Frontal cortex (tissue), 4 donors: ENCODE data around the gene PLS1. TPM values are rescaled to one million over a fixed set of nuclear protein-coding genes. Genes with fewer than 3 reads are reported as not detected.
"Not testable (repeated sequence)": the region's sequence is repeated elsewhere in the genome, so short reads cannot be mapped to it uniquely, and the experiment has no call there.

Experiments
- DNase-seq, 2 donors: peaks; one replicate each; pipeline ENCODE4 v3.0.0; 2012; ENCODE audit warnings: low spot score in 2 of 2
- FAIRE-seq: peaks from 2 replicates; lab custom pipeline; 2012; peaks lifted over from hg19 to GRCh38; lab: Jason Lieb, UNC
- total RNA-seq: library from RNA; depleted of rRNA; stranded (reverse); fragments of >200 nt; gene quantifications from one replicate; pipeline ENCODE4 v1.2.3, GENCODE V29; 2014
- donor health status: control.
- donor health status: control.
- donor health status: control.

The PLS1 gene
- total RNA-seq, 1 donor from 2014 or later: 2.4 TPM

DNA sequence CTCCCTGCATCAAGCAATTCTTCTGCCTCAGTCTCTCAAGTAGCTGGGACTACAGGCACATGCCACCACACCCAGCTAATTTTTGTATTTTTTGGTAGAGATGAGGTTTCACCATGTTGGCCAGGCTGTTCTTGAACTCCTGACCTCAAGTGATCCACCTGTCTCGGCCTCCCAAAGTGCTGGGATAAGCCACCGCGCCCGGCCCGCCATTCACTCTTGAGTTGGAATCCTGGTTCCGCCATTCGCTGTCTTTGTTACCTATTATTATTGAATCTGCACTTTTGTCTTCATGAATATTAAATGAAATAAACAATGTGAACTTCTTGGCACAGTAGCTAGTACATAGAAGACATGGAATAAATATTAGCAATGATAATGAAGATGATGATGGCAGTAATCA, 3.9 kb upstream of the PLS1 start:
- DNase-seq, FAIRE-seq: not testable (repeated sequence)

DNA sequence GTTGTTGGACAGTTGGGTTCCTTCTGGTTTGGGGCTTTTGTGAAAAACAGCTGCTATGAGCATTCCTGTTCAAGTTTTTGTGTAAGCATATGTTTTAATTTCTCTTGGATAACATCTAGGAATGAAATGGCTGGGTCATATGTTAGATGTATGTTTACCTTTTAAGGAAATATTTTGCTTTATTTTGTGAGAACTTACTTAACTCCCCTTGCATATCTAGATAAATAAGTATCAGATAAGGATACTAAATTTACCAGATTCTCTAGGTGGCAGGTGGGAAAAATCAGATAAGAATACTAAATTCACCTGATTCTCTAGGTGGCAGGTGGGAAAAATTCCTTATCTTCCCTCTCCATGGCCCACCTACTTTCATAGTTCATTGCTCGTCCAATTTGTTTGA, 1.1 kb upstream of the PLS1 start:
- DNase-seq (no peak), FAIRE-seq (no peak)

DNA sequence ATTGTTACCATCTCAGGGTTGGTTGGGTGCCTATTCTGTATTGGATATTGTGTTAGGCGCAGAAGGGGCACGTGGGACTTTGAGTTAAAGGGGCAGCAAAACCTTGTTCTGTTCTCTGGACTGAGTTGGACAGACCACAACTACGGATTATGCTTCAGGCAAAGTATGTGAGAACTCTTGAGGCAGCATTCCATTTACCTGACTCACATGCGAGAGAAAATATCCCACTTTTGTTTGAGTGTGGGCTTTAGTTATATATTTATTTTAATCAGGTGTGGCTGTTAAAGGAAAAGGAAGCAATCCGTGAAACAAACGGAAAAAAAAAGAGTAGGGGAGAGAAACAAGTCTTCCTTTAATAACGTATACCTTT, 627 bp upstream of the PLS1 start:
- FAIRE-seq: no peak
- no peak for DNase-seq

DNA sequence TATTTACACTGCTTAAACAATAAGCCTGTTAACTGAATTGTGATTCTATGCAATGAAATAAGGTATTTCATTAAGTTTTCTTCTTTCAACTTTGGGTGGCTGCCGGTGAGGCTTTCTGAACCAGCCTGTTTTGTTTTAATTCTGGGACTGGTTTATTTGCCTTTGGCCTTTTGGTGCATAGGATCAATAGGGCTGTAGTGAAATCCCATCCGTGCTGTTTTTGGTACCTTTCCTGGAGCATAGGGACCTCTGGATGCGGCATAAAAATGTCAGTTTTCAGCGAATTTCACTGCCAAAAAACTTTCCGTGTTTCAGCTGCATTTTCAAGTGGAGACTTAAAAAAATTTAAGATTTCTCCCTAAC, 514 bp downstream of the PLS1 start:
- no peak for FAIRE-seq
- DNase-seq: no peak

DNA sequence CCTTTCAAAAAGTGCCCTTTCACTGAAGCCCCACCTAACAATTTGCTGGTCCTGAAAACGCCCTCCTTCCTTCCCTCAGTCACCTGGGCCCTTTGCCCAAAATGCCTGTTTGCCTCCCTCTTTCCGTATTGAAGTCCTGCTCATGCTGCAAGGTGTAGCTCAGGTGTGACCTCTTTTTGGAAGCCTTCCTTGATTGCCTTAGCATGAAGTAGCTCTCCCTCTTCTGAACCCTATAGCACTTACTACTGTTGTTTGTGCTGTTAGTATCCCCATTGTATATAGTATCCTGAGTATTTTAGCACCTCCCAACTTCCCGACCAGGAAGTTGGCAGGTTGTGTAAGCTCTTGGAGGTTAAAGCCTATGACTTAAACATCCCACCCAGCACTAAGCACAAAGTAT, 1.7 kb downstream of the PLS1 start:
- DNase-seq: no peak
- no peak for FAIRE-seq

DNA sequence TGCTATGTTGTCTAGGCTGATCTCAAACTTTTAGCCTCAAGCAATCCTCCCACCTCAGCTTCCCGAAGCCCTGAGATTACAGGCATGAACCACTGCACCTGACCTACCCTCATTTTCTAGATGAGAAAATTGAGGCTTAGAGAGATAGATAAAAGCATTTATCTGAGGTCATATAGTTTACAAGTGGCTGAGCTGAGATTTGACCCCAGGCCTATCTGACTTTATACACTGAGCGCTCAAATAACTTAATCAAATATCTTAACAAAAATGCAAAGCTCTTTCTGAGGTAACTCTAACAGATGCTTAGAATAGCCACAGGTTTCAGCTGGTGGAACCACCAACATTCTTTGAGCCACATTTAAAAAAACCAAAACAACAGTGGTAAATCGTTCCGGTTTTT, 5.5 kb downstream of the PLS1 start:
- FAIRE-seq (no peak), DNase-seq (no peak)

DNA sequence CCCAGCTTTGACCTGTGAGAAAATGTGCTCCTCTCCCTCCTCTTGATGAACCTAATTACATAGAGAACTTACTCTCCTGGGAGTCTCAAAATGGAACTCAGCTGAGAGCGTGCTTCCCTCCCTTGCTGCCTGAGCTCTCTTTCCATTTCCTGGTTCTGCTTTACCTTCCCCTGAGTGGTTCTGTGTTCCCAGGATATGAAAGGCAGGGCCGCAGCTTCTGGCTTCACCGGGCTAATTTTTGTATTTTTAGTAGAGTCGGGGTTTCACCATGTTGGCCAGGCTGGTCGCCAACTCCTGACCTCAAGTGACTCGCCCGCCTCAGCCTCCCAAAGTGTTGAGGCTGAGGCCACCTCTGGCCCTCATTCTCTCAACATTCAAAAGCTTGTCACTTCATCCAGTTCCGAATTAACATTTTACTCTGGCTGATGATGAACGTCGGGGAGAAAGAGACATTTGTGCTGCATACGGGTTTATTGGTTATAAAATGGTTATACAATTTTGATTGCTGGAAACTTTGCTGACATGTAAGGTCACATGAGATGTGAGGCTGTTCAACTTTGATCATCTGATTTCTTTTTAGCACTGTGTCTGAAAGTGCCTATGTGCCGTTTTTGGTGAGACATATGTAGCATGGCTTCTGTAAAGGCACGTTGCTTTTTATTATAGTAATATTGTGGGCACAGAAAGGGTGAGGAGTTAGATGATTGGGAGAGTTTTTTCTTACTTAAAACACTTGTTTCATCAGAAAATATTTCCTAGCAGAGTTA, 6.6 kb downstream of the PLS1 start:
- DNase-seq: no peak
- no peak for FAIRE-seq

DNA sequence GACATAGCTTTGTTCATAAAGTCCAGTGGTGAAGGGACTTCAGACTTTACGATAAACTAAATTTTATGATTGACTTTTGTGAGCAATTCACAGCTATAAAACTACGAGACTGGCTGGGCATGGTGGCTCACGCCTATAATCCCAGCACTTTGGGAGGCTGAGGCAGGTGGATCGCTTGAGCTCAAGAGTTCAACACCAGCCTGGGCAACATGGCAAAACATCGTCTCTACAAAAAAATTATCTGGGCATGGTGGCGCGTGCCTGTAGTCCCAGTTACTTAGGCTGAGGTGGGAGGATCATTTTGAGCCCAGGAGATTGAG, 7.2 kb downstream of the PLS1 start:
- not testable (repeated sequence) for DNase-seq, FAIRE-seq

DNA sequence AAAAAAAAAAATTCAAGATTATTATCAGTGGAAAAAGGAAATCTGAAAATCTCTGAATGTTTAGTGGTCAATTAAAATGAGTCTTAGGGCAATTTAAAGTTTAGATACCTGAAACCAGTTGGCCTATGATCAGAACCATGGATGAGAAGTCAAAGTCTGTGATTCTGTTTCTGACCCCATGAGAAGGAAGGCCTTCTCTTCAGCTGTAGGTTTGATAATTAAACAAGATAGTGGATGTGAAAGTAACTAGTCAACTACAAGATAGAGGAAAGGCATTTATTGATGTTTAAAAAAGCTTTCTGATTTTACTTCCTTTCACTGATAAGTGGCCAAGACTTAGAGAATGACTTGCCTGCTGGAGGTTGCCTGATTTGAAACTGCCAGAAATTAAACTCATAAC, 8.7 kb downstream of the PLS1 start:
- FAIRE-seq: no peak

DNA sequence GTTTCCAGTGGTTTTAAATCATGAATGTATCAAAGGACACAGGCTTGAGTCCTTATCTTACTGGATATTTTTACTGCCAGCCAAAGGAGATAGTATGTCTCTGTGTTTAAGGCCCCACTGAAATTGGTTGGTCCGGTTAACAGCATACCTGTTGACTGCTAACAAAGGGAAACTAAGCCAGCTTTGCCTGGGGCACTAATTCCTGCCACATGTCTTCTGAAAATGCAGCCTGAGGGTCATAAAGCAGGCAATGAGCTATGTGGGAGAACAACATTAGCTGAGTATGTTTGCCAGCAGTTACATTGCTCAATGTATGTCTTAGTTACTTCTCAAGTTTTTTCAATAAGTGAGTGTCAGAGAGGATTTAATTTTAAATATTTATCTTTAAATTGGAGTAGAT, 12.4 kb downstream of the PLS1 start:
- FAIRE-seq (no peak), DNase-seq (no peak)

More for the DNA sequence above, 8.7 kb downstream of the PLS1 start:
- DNase-seq: no peak

DNA sequence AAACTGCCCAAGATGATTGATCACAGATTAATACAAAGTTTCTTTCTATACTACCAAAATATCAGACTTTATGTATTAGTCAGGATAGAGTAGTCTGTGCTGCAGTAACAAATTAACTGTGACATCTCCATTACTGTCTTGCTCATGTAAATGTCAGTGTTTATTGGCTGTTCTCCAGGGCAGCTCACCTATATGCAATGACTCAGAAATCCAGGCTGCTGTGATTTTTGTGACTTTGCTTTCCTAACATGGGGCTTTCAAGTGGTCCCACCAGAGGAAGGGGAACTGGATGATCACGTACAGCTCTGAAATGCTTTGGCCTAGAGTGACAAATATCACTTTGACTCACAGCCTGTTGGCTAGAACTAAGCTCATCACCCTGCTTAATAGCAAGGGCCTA, 12.9 kb downstream of the PLS1 start:
- no peak for FAIRE-seq

DNA sequence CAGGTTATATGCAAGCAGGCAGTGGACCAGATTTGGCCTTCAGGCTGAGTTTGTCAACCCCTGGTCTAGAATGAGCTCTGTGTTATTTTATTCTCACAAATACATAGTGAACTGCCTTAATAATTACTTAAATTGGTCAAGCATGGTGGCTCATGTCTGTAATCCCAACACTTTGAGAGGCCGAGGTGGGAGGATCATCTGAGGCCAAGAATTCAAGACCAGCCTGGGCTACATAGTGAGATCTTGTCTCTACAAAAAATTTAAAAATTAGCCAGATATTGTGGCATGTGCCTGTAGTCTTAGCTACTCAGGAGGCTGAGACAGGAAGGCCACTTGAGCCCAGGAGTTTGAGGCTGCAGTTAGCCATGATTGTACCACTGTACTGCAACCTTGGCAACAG, 15.0 kb downstream of the PLS1 start:
- FAIRE-seq (no peak), DNase-seq (no peak)

More for the DNA sequence above, 12.9 kb downstream of the PLS1 start:
- no peak for DNase-seq

DNA sequence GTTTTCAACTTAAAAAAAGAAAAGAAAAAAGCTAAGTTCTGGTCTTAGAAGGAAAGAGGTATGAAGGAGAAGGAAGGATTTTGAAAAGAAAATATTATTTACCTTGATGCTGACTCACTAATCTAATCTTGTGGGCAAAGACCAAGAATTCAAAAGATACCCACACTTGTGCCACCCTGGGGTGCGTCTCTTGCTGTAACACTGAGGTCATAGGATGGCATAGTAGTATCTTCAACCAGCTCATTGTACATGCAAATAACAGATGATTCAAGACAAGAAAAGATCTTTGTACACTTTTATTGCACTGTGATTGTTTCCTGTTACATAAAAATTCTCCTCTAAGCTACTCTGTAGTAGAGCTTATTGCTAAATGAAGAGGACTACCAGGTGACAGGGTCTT, 17.3 kb downstream of the PLS1 start:
- DNase-seq (no peak), FAIRE-seq (no peak)

DNA sequence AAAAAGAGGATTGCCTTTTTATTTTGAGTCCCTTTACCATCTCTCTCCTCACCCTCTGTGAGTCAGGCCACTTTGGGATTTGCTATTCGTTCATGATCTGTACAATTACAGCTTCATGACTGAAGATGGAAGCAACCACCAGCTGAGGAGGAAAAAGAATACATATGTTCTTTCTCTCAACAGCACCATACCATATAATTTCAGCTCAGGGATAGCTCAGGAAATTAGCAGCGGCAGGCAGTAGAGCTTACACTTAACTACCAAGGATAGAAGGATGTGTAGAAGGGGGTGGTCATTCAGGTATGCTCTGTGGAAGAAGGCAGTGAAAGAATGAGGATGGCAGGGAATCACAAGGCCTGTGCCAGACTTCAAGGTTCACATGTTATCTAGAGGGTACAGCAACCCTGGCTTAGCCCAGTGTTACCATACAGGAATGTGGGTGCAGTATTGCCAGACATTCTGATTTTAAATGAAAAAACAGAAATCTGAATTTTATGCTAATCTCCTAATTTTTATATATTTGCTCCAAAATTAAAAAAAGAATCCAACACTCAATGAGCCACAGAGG, 17.9 kb downstream of the PLS1 start:
- FAIRE-seq (no peak), DNase-seq (no peak)

DNA sequence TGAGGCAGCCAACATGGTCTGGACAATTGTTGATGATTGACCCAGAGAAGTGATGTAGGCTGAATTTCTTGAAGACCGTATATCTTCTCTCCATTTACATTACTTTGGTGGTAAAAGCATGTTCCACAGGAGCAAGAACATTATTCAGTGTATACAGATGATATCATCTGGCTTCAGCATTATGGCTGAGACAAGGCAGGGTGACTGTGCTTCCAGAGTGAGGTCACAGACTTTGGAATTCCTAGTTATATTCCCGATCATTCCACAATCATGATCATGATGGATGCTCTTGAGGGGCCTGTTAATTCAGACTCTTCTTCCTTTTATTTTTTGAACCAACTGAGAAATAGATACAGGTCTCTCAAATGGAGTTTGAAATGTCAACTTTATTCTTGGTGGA, 19.0 kb downstream of the PLS1 start:
- FAIRE-seq (no peak), DNase-seq (no peak)

DNA sequence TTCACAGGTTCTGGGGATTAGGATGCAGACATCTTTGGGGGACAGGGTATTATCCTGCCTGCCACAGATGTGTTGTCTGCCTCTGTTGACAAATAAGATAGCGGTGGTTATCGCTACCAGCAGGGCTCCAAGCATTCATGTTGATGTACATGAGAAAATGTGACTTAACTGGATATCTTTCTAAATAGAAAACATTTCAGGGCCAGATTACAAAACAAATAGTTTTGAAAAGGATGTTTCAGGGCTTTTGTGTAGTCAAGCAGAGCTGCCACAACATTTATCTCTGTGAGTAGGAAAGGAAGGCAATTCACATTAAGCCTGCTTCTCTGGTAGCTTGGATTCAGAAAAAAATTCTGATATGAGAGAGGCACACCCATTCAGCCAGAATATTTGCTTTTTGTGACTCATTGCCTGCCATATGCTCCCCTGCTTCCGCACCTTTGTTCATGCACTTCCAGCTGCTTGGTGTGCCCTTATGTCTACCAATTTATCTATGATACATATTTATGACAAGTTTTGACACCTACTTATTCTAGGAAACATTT, 22.8 kb downstream of the PLS1 start:
- DNase-seq: no peak
- FAIRE-seq: no peak

DNA sequence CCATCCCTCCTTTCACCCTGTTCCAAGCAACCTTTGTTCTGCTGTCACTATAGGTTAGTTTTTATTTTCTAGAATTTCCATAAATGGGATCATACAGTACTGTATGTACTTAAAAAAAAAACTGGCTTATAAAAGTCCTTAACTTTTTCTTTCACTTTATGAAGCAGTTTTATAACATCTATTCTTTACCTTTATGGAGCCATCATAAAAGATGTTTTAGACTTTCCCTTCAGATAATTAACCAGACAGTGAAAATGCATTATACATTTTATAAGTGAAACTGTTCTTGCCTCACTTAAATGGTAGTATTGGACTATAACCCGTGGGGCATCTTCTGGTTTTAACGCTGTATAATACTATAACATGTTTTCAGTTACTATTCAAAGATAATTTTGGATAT, 26.2 kb downstream of the PLS1 start:
- no peak for FAIRE-seq

DNA sequence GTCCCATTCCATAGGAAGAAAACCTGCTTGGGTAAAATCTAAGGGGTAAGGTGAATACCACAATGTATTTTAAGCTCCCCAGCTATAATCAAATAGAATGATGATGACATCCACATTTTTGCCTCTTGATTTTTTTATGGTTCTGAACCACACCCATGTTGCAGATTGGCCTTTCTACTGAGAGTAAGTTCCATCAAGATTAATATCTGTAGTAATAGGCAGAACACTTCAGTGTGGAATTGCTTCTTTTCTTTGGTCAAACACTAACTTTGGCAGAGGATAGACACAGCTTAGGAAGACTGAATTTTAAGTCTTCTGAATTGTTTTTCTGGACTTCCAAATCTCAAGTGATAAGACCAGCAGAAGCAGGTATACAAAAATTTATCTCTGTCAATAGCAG, 27.0 kb downstream of the PLS1 start:
- FAIRE-seq: no peak

More for the DNA sequence above, 26.2 kb downstream of the PLS1 start:
- no peak for DNase-seq

DNA sequence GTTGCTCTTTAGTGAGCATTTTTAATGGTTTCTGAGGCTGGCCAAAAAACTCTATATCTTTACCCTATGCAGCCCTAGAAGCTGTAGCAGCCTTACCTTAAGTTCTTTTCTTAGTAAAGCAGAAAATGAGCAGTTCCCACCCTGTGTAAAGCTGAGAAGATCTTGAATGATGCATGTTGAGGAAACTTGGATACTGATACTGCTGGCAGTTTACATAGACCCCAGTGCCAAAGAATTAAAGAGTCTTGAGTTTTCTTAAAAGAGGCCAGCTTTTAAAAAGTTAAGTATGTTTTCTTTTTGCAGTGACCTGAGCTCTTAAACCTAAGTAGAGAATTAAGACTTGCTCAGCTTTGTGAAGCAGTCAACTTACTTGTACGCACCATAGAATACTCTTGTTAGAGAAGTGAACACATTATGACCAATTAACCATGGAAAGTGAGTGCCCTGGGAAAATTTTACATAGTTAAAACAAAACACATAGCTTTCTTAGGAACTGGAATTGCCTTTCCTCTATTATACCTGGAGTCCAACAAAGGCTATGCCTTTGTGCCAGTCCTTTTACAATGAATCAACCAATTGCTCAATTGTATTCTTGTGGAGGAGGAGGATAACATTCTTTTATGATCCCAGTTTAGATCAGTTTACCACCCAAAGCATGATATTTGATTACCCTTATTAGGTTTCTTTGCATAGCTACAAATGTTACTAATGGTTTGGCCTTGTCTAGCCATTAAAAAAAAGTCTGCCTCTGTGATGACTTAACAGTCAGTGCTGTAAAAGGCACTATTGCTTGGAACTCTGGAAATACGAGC, 28.4 kb downstream of the PLS1 start:
- FAIRE-seq (no peak), DNase-seq (no peak)

More for the DNA sequence above, 27.0 kb downstream of the PLS1 start:
- no peak for DNase-seq

DNA sequence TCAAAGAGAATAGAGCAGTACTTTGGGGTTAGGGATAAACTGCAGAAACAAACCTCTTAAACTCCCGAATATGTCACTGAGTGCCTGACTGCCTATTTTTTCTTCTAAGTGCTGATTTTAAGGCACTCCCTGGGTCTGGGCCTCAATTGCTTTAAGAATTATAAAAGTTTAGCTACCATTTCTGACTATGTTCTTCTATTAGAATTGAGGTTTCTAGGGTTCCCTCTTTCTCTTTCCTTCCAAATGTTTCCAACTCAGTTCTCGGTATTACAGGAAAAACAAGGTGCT, 28.9 kb downstream of the PLS1 start:
- FAIRE-seq: no peak
- no peak for DNase-seq

DNA sequence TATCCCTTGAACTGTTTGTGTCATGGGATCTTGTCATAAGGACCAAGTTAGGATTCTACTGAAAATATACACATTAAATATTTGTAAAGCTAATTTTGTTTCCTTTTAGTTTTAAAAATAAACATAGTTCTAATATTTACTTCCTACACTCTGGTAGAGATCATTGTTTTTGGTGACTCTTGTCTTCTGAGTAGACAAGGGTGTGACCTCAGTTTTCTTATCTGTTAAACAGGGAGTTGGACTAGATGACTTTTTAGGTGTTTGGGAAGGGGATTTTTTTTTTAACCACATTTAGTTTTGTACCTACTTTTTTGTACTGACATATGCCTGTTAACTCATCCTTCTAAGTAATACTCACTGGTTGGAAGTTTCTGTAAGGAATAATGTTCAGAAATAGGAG, 30.8 kb downstream of the PLS1 start:
- FAIRE-seq (no peak), DNase-seq (no peak)
